Activated B cell treated with CpG ODN at 0.5 μM for 24 hours (primary cell): Measurements from ENCODE around the gene SLC6A6. TPM values are rescaled to one million over a fixed set of nuclear protein-coding genes. Genes with fewer than 3 reads are reported as not detected.

ENCODE experiments used
- ATAC-seq: fragments of 200-7000 bp; cut with Tn5 transposase; one replicate; pipeline ENCODE4 v1.10.0; 2021; ENCODE audit warnings: low read depth, mild to moderate bottlenecking, moderate library complexity
- CTCF ChIA-PET: fragments of 350-600 bp; sonication (Branson Sonifier 250); formaldehyde crosslinking; loops from one replicate; lab custom pipeline; 2021; ENCODE audit warnings: antibody characterized with exemption; lab: Charles Lee
- POLR2A ChIA-PET: fragments of 350-600 bp; sonication (Branson Sonifier 250); formaldehyde crosslinking; loops from one replicate; lab custom pipeline; 2021; ENCODE audit warnings: antibody characterized with exemption; lab: Charles Lee
- DNase-seq: peaks from one replicate; pipeline ENCODE4 v3.0.0; 2022
- H3K27ac Mint-ChIP-seq: one replicate; pipeline ENCODE4 v1.8.0; 2020; ENCODE audit warnings: mixed read lengths
- H3K27me3 Mint-ChIP-seq: one replicate; pipeline ENCODE4 v1.8.0; 2021; ENCODE audit warnings: mixed read lengths
- H3K36me3 Mint-ChIP-seq: one replicate; pipeline ENCODE4 v1.8.0; 2021; ENCODE audit warnings: low read depth, mixed read lengths
- H3K4me1 Mint-ChIP-seq: one replicate; pipeline ENCODE4 v1.8.0; 2021; ENCODE audit warnings: mixed read lengths
- H3K4me3 Mint-ChIP-seq: one replicate; pipeline ENCODE4 v1.8.0; 2020; ENCODE audit warnings: mild to moderate bottlenecking, mixed read lengths
- H3K9me3 Mint-ChIP-seq: one replicate; pipeline ENCODE4 v1.8.0; 2020; ENCODE audit warnings: mixed read lengths
- CTCF ChIP-seq: fragments of 200-600 bp; IDR thresholded peaks from one replicate; pipeline ENCODE4 v1.8.0; 2022; ENCODE audit warnings: antibody characterized with exemption, mild to moderate bottlenecking
- intact Hi-C: fragments of 100-400 bp; cut with micrococcal nuclease; formaldehyde crosslinking; loops from one replicate; pipeline ENCODE4 v1.15.1; 2024
- total RNA-seq: library from RNA; stranded (reverse); gene quantifications from 2 replicates; pipeline ENCODE4 v1.2.3, GENCODE V29; 2022

SLC6A6 gene
- total RNA-seq, 1 donor from 2014 or later = 67.3 TPM

- peaks cover 67% of the 10 kb centered on the region for H3K4me1 Mint-ChIP-seq
- CTCF ChIA-PET = no interaction called here
Observed at GRCh38 chr3:14411166-14411526, 8.7 kb downstream of the SLC6A6 start.

GRCh38 chr3:14411988-14412387, 9.6 kb downstream of the SLC6A6 start:
- CTCF ChIA-PET = no interaction called here
- Mint-ChIP-seq H3K36me3 (peaks cover 41% of the 10 kb centered on the region), H3K4me1 (peaks cover 61% of the 10 kb centered on the region), H3K9me3 (no peaks in the 10 kb centered on the region), H3K4me3 (no peak overlapping the region), H3K27ac (no peak overlapping the region), H3K27me3 (no peaks in the 10 kb centered on the region)
- DNase-seq = no peak
- intact Hi-C loops = no loop called here
- ATAC-seq = no peak
- POLR2A ChIA-PET = interaction anchor here (16.3 kb wide), 1 partner anchor 16 kb away, joined by 377 read pairs; no protein-coding TSS in a partner anchor
- TF ChIP-seq CTCF = no peak

More at GRCh38 chr3:14411166-14411526, 8.7 kb downstream of the SLC6A6 start:
- no peaks in the 10 kb centered on the region for H3K9me3 Mint-ChIP-seq
- TF ChIP-seq CTCF = no peak
- no peaks in the 10 kb centered on the region for H3K27me3 Mint-ChIP-seq
- intact Hi-C loops = no loop called here
- POLR2A ChIA-PET = interaction anchor here (16.3 kb wide), 1 partner anchor 17 kb away, joined by 377 read pairs; no protein-coding TSS in a partner anchor
- ATAC-seq (no peak), DNase-seq (no peak)
- peaks cover 42% of the 10 kb centered on the region for H3K36me3 Mint-ChIP-seq
- no peak overlapping the region for H3K4me3 Mint-ChIP-seq
- peak overlapping the region; percentile 24 for H3K27ac Mint-ChIP-seq

- ChIA-PET CTCF (no interaction called here), POLR2A (interaction anchor here (16.3 kb wide), 1 partner anchor 15 kb away, joined by 377 read pairs; no protein-coding TSS in a partner anchor)
- peaks cover 52% of the 10 kb centered on the region for H3K4me1 Mint-ChIP-seq
- ATAC-seq (no peak), DNase-seq (no peak)
- intact Hi-C loops = loop anchor here (1.0 kb wide), 2 partner anchors 11 kb away; partner anchors contain the start of gene SLC6A6
- no peaks in the 10 kb centered on the region for H3K27me3 Mint-ChIP-seq
- H3K4me3 Mint-ChIP-seq = no peak overlapping the region
- H3K9me3 Mint-ChIP-seq = no peaks in the 10 kb centered on the region
- no peak for TF ChIP-seq CTCF
- H3K36me3 Mint-ChIP-seq = peaks cover 41% of the 10 kb centered on the region
- H3K27ac Mint-ChIP-seq = peak overlapping the region; percentile 24
Observed at GRCh38 chr3:14412831-14413380, 10.5 kb downstream of the SLC6A6 start.

GRCh38 chr3:14413381-14414071, 11.1 kb downstream of the SLC6A6 start:
- CTCF ChIA-PET = no interaction called here
- Mint-ChIP-seq H3K36me3 (peaks cover 47% of the 10 kb centered on the region), H3K27me3 (no peaks in the 10 kb centered on the region), H3K9me3 (no peaks in the 10 kb centered on the region), H3K4me3 (no peak overlapping the region), H3K4me1 (peaks cover 53% of the 10 kb centered on the region), H3K27ac (peak overlapping the region; percentile 24)
- no peak for DNase-seq
- POLR2A ChIA-PET = no interaction called here
- TF ChIP-seq CTCF = no peak
- intact Hi-C loops = loop anchor here (1.0 kb wide), 2 partner anchors 11 kb away; partner anchors contain the start of gene SLC6A6
- ATAC-seq = peak; percentile 75

GRCh38 chr3:14414846-14415464, 12.5 kb downstream of the SLC6A6 start:
- POLR2A ChIA-PET = interaction anchor here (0.9 to 1.6 kb wide), 3 partner anchors 10 to 14 kb away, joined by 3 to 5 read pairs (median 4); partner anchors contain the start of gene SLC6A6
- no peak for TF ChIP-seq CTCF
- H3K9me3 Mint-ChIP-seq = no peaks in the 10 kb centered on the region
- DNase-seq (no peak), ATAC-seq (no peak)
- no peak overlapping the region for H3K4me3 Mint-ChIP-seq
- H3K27ac Mint-ChIP-seq = no peak overlapping the region
- CTCF ChIA-PET = no interaction called here
- H3K4me1 Mint-ChIP-seq = peaks cover 53% of the 10 kb centered on the region
- H3K36me3 Mint-ChIP-seq = peaks cover 56% of the 10 kb centered on the region
- H3K27me3 Mint-ChIP-seq = no peaks in the 10 kb centered on the region
- intact Hi-C loops = no loop called here
